IMR-90 (cell line): ENCODE data around the gene RABEP1. TPM values are rescaled to one million over a fixed set of nuclear protein-coding genes. Genes with fewer than 3 reads are reported as not detected.

ENCODE experiments used
- ATAC-seq: fragments of 200-7000 bp; cut with Tn5 transposase; 2 replicates; pipeline ENCODE4 v1.9.1; 2020; ENCODE audit warnings: low read depth, mild to moderate bottlenecking, moderate library complexity
- BruUV-seq: library from RNA; stranded (reverse); fragments of 400-500 nt; replicated peaks from 2 replicates; lab custom pipeline; 2021; lab: Mats Ljungman, UMichigan
- CTCF ChIA-PET: fragments of 300-600 bp; formaldehyde crosslinking; extraction: SDS; loops from one replicate; lab custom pipeline; 2021; ENCODE audit warnings: antibody characterized with exemption; lab: Yijun Ruan, JAX
- POLR2A ChIA-PET: fragments of 300-600 bp; sonication (Branson Sonifier 250); formaldehyde crosslinking; loops from one replicate; lab custom pipeline; 2022; ENCODE audit warnings: antibody characterized with exemption; ENCODE audit not compliant: unreplicated experiment; lab: Charles Lee
- DNase-seq: peaks from one replicate; pipeline ENCODE4 v3.0.0; 2013
- H2AFZ ChIP-seq: replicated peaks from 2 replicates; pipeline ENCODE3; 2013; ENCODE audit warnings: low read length, mild to moderate bottlenecking; ENCODE audit not compliant: poor library complexity
- H2AK5ac ChIP-seq: 2 replicates; pipeline ENCODE4 v1.6.1; 2013; ENCODE audit warnings: low read depth, low read length, inconsistent platforms
- H2AK9ac ChIP-seq: replicated peaks from 2 replicates; pipeline ENCODE3; 2013; ENCODE audit warnings: mild to moderate bottlenecking, low read depth, low read length, moderate library complexity; ENCODE audit not compliant: poor library complexity
- H2BK120ac ChIP-seq: 2 replicates; pipeline ENCODE4 v1.6.1; 2013; ENCODE audit warnings: low read depth, low read length, inconsistent platforms
- H2BK15ac ChIP-seq: 3 replicates; pipeline ENCODE4 v1.6.1; 2013; ENCODE audit warnings: low read depth, low read length, inconsistent platforms
- H2BK20ac ChIP-seq: 2 replicates; pipeline ENCODE4 v1.6.1; 2013; ENCODE audit warnings: low read depth, mild to moderate bottlenecking, inconsistent platforms, low read length, moderate library complexity
- H2BK5ac ChIP-seq: 2 replicates; pipeline ENCODE4 v1.6.1; 2013; ENCODE audit warnings: mild to moderate bottlenecking, low read depth, low read length, inconsistent platforms; ENCODE audit not compliant: poor library complexity, severe bottlenecking
- H3K14ac ChIP-seq: replicated peaks from 2 replicates; pipeline ENCODE4 v1.6.1; 2013; ENCODE audit warnings: low read depth, low read length, inconsistent platforms
- H3K18ac ChIP-seq: 2 replicates; pipeline ENCODE4 v1.6.1; 2013; ENCODE audit warnings: low read depth, low read length, control low read depth
- H3K23ac ChIP-seq: 2 replicates; pipeline ENCODE4 v1.6.1; 2013; ENCODE audit warnings: low read depth, low read length, inconsistent platforms
- H3K27ac ChIP-seq: 2 replicates; pipeline ENCODE4 v1.5.1; 2013; ENCODE audit warnings: mild to moderate bottlenecking, control low read depth, low read length; ENCODE audit not compliant: insufficient read depth
- H3K27me3 ChIP-seq: 2 replicates; pipeline ENCODE4 v1.6.1; 2013; ENCODE audit warnings: low read length; ENCODE audit not compliant: control insufficient read depth, insufficient read depth
- H3K36me3 ChIP-seq: 2 replicates; pipeline ENCODE4 v1.6.1; 2013; ENCODE audit warnings: low read length, mixed read lengths; ENCODE audit not compliant: control insufficient read depth, insufficient read depth
- H3K4ac ChIP-seq: 2 replicates; pipeline ENCODE4 v1.6.1; 2013; ENCODE audit warnings: low read depth, low read length, inconsistent platforms
- H3K4me1 ChIP-seq: 2 replicates; pipeline ENCODE4 v1.6.1; 2013; ENCODE audit warnings: low read length, mixed read lengths; ENCODE audit not compliant: control insufficient read depth, insufficient read depth
- H3K4me2 ChIP-seq: 2 replicates; pipeline ENCODE4 v1.6.1; 2013; ENCODE audit warnings: low read depth, mild to moderate bottlenecking, control low read depth, low read length, moderate library complexity
- H3K4me3 ChIP-seq: 2 replicates; pipeline ENCODE4 v1.5.1; 2013; ENCODE audit warnings: low read depth, mild to moderate bottlenecking, control low read depth, low read length, moderate library complexity; ENCODE audit not compliant: insufficient read depth
- H3K56ac ChIP-seq: 2 replicates; pipeline ENCODE4 v1.6.1; 2013; ENCODE audit warnings: low read length, inconsistent platforms; ENCODE audit not compliant: insufficient read depth; ENCODE audit errors: extremely low read depth
- H3K79me1 ChIP-seq, 2 experiments: 2 replicates each; pipeline ENCODE4 v1.6.1; 2013; ENCODE audit warnings: low read length in 2 of 2, inconsistent platforms in 1 of 2, low read depth in 1 of 2
- H3K9ac ChIP-seq: 2 replicates; pipeline ENCODE4 v1.6.1; 2013; ENCODE audit warnings: low read depth, low read length, control low read depth
- H3K9me1 ChIP-seq: 2 replicates; pipeline ENCODE4 v1.6.1; 2013; ENCODE audit warnings: low read length, inconsistent platforms; ENCODE audit not compliant: insufficient read depth
- H3K9me3 ChIP-seq: 2 replicates; pipeline ENCODE4 v1.6.1; 2013; ENCODE audit warnings: low read length; ENCODE audit not compliant: control insufficient read depth, insufficient read depth
- H4K20me1 ChIP-seq: 2 replicates; pipeline ENCODE4 v1.6.1; 2013; ENCODE audit warnings: low read length, inconsistent platforms; ENCODE audit not compliant: insufficient read depth
- H4K5ac ChIP-seq: 2 replicates; pipeline ENCODE4 v1.6.1; 2013; ENCODE audit warnings: mild to moderate bottlenecking, low read depth, low read length, control low read depth
- H4K8ac ChIP-seq, 2 experiments: 2 replicates each; pipeline ENCODE4 v1.6.1; 2013; ENCODE audit warnings: low read depth in 2 of 2, low read length in 2 of 2, control low read depth in 1 of 2, inconsistent platforms in 1 of 2
- H4K91ac ChIP-seq: 2 replicates; pipeline ENCODE4 v1.6.1; 2013; ENCODE audit warnings: low read depth, low read length, inconsistent platforms; ENCODE audit not compliant: insufficient read depth
- BHLHE40 ChIP-seq: fragments of 150-350 bp; IDR thresholded peaks from 2 replicates; pipeline ENCODE4 v1.6.1; 2016; ENCODE audit warnings: mild to moderate bottlenecking, low read depth, low read length
- CEBPB ChIP-seq: IDR thresholded peaks from 2 replicates; pipeline ENCODE4 v1.6.1; 2012; ENCODE audit warnings: low read depth, low read length, improper control_type of control experiment
- CHD1 ChIP-seq: IDR thresholded peaks from 2 replicates; pipeline ENCODE4 v1.6.1; 2012; ENCODE audit warnings: low read depth, low read length, improper control_type of control experiment
- CTCF ChIP-seq: conservative IDR thresholded peaks from 2 replicates; pipeline ENCODE4 v1.5.1; 2012; ENCODE audit warnings: mild to moderate bottlenecking, low read depth, low read length, improper control_type of control experiment
- ELK1 ChIP-seq: fragments of 150-350 bp; IDR thresholded peaks from 2 replicates; pipeline ENCODE4 v1.6.1; 2016; ENCODE audit warnings: low read depth, mild to moderate bottlenecking, low read length, moderate library complexity, borderline replicate concordance
- FOS ChIP-seq: fragments of 150-350 bp; IDR thresholded peaks from 2 replicates; pipeline ENCODE4 v1.6.1; 2016; ENCODE audit warnings: low read depth, low read length
- MAFK ChIP-seq: IDR thresholded peaks from 2 replicates; pipeline ENCODE4 v1.6.1; 2012; ENCODE audit warnings: low read depth, low read length, improper control_type of control experiment
- MAZ ChIP-seq: IDR thresholded peaks from 2 replicates; pipeline ENCODE4 v1.6.1; 2012; ENCODE audit warnings: low read depth, mild to moderate bottlenecking, low read length, improper control_type of control experiment, moderate library complexity, borderline replicate concordance
- MXI1 ChIP-seq: IDR thresholded peaks from 2 replicates; pipeline ENCODE4 v1.6.1; 2012; ENCODE audit warnings: low read depth, mild to moderate bottlenecking, low read length, moderate library complexity, borderline replicate concordance
- NFE2L2 ChIP-seq: fragments of 150-350 bp; IDR thresholded peaks from 2 replicates; pipeline ENCODE4 v1.6.1; 2016; ENCODE audit warnings: low read depth, mild to moderate bottlenecking, low read length
- POLR2A ChIP-seq: IDR thresholded peaks from 2 replicates; pipeline ENCODE4 v1.6.1; 2012; ENCODE audit warnings: mild to moderate bottlenecking, low read depth, low read length
- RAD21 ChIP-seq: IDR thresholded peaks from 2 replicates; pipeline ENCODE4 v1.6.1; 2012; ENCODE audit warnings: low read length, improper control_type of control experiment
- RCOR1 ChIP-seq: IDR thresholded peaks from 2 replicates; pipeline ENCODE4 v1.6.1; 2012; ENCODE audit warnings: mild to moderate bottlenecking, low read length, improper control_type of control experiment; ENCODE audit not compliant: insufficient replicate concordance
- RFX5 ChIP-seq: IDR thresholded peaks from 2 replicates; pipeline ENCODE4 v1.8.0; 2012; ENCODE audit warnings: low read depth, mild to moderate bottlenecking, low read length, moderate library complexity
- SMC3 ChIP-seq: fragments of 150-350 bp; IDR thresholded peaks from 2 replicates; pipeline ENCODE4 v1.6.1; 2016; ENCODE audit warnings: low read depth, mild to moderate bottlenecking, antibody characterized with exemption, low read length, moderate library complexity
- USF2 ChIP-seq: fragments of 150-350 bp; IDR thresholded peaks from 2 replicates; pipeline ENCODE4 v1.6.1; 2017; ENCODE audit warnings: mild to moderate bottlenecking, antibody characterized with exemption, low read length, low read depth
- WGBS, 2 experiments: methylation state at CpG; one replicate each; pipeline versions ENCODE4 v1.1.5 to v1.1.7; 2013; ENCODE audit warnings: missing lambda C conversion rate in 2 of 2; ENCODE audit not compliant: insufficient read length in 1 of 2; ENCODE audit errors: extremely low coverage in 2 of 2; 5-methylcytosine and 5-hydroxymethylcytosine counted together
- dilution Hi-C: fragments of 300-500 bp; cut with HindIII; formaldehyde crosslinking; loops from one replicate; pipeline ENCODE4 v1.14.3; 2018; ENCODE audit warnings: low sequenced_read_pairs; ENCODE audit not compliant: unreplicated experiment
- in situ Hi-C: fragments of 300-500 bp; cut with MboI; formaldehyde crosslinking; loops from 3 replicates; pipeline ENCODE4 v1.14.3; 2019; ENCODE audit warnings: low sequenced_read_pairs, inconsistent platforms, mixed read lengths
- intact Hi-C: fragments of 100-400 bp; cut with micrococcal nuclease; formaldehyde crosslinking; loops from 2 replicates; pipeline ENCODE4 v1.10.0; 2022
- polyA plus RNA-seq, 3 experiments: library from polyadenylated mRNA; depleted of rRNA; stranded (reverse); fragments of >200 nt; gene quantifications; 2 replicates each; pipeline ENCODE4 v1.2.3, GENCODE V29; 2012; ENCODE audit warnings: low replicate concordance in 1 of 3
- total RNA-seq: library from RNA; depleted of rRNA; stranded (reverse); fragments of >200 nt; gene quantifications from 2 replicates; pipeline ENCODE4 v1.2.3, GENCODE V29; 2012

RABEP1 gene
- total and polyA plus RNA-seq, 2 of the 4 experiments (the other 2 are of a cell fraction), result 15.3 to 38.2 TPM

GRCh38 chr17:5249615-5250014, 32.5 kb upstream of the RABEP1 start:
- Histone ChIP-seq H2BK120ac (no peak overlapping the region), H3K27me3 (peaks cover 6% of the 10 kb centered on the region), H4K91ac (no peak overlapping the region), H3K18ac (no peak overlapping the region), H2AK5ac (no peak overlapping the region), H2BK15ac (no peak overlapping the region), H4K20me1 (no peaks in the 10 kb centered on the region), H2BK5ac (no peak overlapping the region), H4K8ac (no peak overlapping the region), H3K27ac (no peak overlapping the region), H3K9me3 (no peaks in the 10 kb centered on the region), H3K4me2 (no peak overlapping the region), H4K5ac (no peak overlapping the region), H3K4me1 (no peaks in the 10 kb centered on the region), H3K36me3 (no peaks in the 10 kb centered on the region), H2AK9ac (no peak overlapping the region), H3K9me1 (no peaks in the 10 kb centered on the region), H2AFZ (no peak overlapping the region), H3K4me3 (no peak overlapping the region), H2BK20ac (no peak overlapping the region), H3K4ac (no peak overlapping the region), H3K56ac (no peak overlapping the region), H3K14ac (no peak overlapping the region), H3K9ac (no peak overlapping the region), H3K79me1 (no peaks in the 10 kb centered on the region), H3K23ac (no peak overlapping the region)
- no TSS peak for BruUV-seq
- no CpG with 5 or more reads among the region's 4 CpGs for WGBS, 2 experiments
- ChIA-PET POLR2A (no interaction called here), CTCF (interaction anchor here (0.7 to 1.0 kb wide), 4 partner anchors 61 to 225 kb away, joined by 3 to 4 read pairs (median 4); no protein-coding TSS in a partner anchor)
- no peak for TF ChIP-seq RFX5
- no peak for TF ChIP-seq NFE2L2
- no peak for TF ChIP-seq BHLHE40
- TF ChIP-seq CHD1, result no peak
- no peak for TF ChIP-seq FOS
- no peak for TF ChIP-seq CEBPB
- TF ChIP-seq MAZ, result no peak
- TF ChIP-seq RCOR1, result no peak
- TF ChIP-seq ELK1, result no peak
- peak; percentile 70 for TF ChIP-seq SMC3
- TF ChIP-seq MAFK, result no peak
- peak; percentile 66 for TF ChIP-seq CTCF
- TF ChIP-seq USF2, result no peak
- TF ChIP-seq RAD21, result peak; percentile 76
- no peak for TF ChIP-seq POLR2A
- no peak for TF ChIP-seq MXI1
- intact Hi-C loops, result loop anchor here (1.0 to 10.0 kb wide), 4 partner anchors 58 to 1185 kb away; partner anchors contain the start of genes AIPL1 and NUP88
- in situ Hi-C loops, result loop anchor here (5.0 to 25.0 kb wide), 2 partner anchors 193 to 1188 kb away; partner anchors contain the start of genes AIPL1 and PIMREG
- peak; percentile 88 for ATAC-seq
- peak; percentile 78 for DNase-seq
- dilution Hi-C loops, result no loop called here
